IPS-NIHi11 (cell line): ENCODE measurements around the gene CWC22.
"Not testable (repeated sequence)": the region's sequence is repeated elsewhere in the genome, so short reads cannot be mapped to it uniquely, and the experiment has no call there.

Source experiments
- DNase-seq: peaks from one replicate; pipeline ENCODE4 v3.0.0; 2012; ENCODE audit warnings: mixed read lengths, low spot score

The CWC22 gene

DNA sequence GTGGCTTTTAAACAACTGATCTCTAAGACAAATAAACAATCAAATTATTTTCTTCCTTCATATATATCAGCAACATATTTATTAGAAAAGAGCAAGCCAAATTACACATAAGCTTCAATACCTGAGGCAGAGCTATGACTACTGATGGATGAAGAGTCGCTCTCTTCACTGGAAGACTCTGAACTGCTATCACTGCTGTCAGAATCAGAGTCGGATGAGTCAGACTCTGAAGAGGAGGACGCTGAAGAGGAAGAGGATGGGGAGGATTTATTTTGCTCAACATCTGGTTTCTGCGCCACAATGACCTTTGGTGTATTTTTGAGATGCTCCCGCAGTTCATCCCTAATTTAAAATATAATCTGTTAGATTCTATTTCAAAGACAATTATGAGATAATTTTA, 56.7 kb downstream of the CWC22 start:
- DNase-seq = no peak

DNA sequence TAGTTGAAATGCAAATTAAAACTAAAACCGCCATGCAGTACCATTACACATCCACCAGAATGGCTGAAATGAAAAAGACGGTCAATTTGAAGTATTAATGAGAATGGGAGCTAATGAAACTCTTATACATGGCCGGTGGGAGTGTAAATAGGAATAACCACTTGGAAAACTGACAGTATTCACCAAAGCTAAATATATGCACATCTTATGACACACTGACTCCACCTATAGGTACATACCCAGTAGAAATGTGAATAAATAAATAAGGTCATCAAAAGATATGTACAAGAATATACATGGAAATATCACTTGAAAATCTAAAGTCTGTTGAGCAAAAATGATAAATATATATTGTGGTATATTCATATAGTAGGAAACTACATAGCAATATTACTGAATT, 57.7 kb downstream of the CWC22 start:
- DNase-seq = no peak

DNA sequence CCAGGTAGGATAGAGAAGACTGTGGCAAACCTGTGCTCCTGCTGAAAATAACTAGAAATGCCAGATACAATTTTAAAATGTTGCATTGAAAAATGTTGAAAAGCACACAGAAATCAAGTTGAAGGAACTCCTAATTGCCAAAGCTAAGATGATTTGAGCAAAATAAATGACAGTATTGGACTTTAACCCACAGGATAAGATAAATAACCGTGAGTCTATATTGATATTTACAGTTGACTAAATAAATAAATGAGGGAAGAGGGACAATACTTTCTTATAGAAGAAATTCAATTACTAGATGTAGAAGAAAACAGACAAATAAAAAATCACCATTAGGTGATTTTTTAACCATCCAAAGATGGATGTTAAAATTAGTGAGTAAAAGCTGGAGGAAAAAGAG, 59.0 kb downstream of the CWC22 start:
- no peak for DNase-seq

DNA sequence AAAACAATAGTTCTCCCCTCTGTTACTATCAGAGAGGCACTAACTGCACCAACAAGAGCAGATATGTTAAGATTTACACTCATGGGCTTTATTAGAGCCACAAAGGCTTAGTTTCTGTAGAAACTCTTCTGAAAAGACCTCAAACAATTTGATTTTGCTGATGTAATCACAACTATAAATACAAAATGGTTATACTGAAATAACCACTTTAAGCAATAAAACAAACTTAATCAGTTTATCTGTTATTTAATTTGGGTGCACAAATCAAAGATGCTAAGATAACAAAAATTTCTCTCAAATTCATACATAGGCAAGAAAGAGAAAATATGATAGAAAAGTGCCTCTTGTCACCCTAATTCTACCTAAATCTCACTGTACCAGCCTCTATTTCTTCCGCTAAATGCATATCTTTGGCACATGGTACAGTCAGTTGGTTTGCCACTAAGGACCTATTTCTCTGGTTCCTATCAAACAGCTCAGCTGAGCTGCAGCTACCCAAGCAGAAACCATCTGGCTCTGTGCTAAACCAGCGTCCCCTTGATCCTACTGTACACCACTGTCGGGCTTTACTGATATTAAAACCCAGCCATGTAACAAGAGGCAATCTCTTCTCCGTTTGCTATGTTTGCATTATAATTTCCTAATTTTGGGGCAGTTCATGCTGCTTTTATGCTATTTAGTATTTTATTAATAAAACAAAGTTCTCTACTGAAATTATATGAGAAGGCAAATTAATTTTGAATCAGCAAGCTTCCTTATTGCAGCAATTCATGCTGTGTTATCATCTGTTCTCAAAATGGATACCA, 60.1 kb downstream of the CWC22 start:
- no peak for DNase-seq

DNA sequence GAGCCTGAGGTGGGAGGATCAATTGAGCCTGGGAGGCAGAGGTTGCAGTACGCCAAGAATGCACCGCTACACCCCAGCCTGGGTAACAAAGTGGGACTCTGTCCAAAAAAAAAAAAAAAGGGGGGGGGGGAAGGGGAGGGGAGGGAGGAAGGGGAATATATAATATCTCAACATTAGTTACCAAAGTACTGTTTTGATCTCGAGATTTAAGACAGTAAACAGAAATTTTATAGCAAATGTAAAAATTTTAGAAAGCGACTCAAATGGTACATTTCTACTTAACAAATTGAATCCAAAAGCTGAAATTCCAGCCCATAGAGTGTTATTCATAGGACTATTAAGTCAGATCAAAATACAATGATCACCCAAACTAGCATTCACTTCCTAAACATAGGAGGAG, 60.8 kb downstream of the CWC22 start:
- no peak for DNase-seq

DNA sequence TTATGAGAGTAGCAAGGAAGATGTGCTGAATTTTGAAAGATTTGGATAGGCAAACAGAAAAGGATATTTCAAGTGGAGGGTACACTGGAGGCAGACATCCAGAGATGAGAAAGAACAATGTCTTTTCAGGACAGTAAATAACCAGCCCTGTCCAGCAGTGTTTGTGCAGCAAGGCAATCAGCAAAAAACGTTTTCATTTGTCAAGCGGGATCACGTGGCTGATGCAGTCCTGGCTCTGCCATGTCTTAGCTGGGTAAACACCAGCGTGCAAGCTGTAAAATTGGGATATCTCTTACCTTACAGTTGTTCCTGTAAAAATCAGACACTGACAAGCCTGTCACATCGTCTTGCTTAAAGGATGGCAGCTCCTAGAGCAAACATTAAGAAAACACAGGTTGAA, 67.8 kb downstream of the CWC22 start:
- no peak for DNase-seq

DNA sequence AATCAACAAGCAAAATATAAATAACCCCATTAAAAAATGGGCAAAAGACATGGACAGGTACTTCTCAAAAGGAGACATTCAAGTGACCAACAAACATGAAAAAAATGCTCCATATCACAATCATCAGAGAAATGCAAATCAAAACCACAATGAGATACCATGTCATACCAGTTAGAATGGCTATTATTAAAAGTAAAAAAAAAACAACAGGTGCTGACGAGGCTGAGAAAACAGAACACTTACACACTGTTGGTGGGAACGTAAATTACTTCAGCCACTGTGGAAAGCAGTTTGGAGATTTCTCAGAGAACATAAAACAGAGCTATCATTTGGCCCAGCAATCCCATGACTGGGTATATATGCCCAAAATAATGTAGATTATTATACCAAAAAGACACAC, 69.1 kb downstream of the CWC22 start:
- no peak for DNase-seq

DNA sequence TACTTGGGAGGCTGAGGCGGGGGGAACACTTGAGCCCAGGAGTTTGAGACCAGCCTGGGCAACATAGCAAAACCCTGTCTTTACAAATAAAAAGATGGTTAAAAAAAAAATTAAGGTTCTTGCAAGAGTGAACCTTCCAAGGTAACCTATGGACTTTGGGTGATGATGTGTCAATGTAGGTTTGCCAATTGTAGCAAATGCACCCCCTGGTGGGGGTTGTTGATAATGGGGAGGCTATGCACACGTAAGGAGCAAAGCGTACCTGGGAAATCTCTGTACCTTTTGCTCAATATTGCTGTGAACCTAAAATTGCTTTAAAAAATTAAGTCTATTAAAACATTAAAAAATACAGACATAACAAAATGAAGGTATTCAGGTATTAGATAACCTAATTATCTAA, 70.4 kb downstream of the CWC22 start:
- peak; percentile 31 for DNase-seq

DNA sequence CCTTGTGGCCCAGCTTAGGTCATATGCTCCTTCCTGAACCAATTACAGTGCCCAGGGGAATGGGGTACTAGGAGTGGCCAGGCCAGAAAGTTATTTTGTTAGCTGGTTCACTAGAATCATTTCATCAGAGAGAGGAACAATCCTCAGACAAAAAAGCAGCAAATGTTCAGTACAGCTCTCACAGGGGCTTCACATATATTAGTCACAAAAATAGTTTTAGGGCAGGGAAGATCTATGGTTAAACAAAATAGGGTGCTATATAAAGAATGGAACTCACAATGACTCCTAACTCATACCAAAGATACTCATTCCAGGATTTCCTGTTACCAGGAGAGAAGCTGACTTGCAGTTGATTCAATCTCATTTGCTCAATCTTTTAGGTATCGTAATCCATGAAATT, 71.0 kb downstream of the CWC22 start:
- no peak for DNase-seq

DNA sequence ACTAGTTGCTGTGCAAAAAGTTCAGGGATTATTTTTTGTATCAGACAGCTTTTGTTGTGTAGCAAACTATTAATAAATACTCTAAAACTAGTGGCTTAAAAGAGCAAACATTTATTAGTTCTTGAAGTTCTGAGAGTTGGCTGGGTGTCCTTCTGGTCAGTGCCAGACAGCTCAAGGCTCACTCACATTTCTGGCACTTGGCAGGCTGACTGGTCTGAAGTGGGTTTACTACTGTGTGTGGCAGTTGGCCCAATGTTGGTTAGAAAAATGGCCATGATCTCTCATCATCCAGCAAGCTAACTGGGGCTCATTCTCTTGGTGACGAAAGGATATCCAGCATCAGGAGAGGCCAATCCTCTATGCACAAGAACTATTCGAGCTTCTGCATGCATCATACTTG, 74.3 kb downstream of the CWC22 start:
- no peak for DNase-seq

DNA sequence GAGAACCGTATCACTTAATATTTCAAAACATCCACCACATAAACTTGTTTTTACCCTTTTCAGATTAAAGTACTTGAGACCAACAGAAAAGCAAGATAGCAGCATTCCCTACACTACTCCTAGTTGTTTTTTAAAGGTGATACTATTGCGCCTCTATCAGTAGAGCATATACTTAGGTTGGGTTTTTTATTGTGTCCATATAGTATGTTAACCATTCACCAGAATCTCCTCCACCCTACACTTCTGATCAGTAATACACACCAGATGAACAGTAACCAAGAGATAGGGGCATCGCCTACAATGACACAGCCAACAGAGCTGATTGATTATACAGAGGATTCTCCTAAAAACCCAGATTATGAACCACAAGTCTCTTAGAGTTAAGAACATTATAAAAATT, 75.6 kb downstream of the CWC22 start:
- no peak for DNase-seq

DNA sequence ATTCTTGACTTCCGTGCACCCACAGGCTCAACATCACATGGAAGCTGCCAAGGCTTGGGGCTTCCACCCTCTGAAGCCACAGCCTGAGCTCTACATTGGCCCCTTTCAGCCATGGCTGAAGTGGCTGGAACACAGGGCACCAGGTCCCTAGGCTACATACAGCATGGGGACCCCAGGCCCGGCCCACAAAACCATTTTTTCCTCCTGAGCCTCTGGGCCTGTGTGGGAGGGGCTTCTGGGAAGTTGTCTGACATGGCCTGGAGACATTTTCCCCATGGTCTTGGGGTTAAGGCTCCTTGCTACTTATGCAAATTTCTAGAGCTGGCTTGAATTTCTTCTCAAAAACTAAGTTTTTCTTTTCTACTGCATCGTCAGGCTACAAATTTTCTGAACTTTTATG, 77.1 kb downstream of the CWC22 start:
- not testable (repeated sequence) for DNase-seq

DNA sequence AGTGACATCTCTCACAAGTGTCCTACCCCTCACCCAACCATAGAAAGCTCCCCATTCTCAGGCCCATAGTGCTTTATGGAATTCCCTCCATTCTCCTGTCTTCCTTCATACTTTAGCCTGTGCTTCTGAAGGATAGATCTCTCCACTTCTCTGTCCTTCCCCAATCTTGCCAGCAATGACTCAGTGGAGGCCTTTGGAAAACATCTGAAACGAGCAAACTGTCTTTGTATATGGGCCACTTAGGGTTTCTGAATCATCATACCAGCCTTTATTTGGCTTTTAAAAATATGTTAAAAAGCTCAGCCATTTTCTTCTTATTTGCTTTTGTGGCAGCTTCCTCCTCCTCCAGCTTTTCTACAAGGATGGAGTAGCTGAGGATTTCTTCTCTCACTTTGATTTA, 80.1 kb downstream of the CWC22 start:
- DNase-seq = no peak

DNA sequence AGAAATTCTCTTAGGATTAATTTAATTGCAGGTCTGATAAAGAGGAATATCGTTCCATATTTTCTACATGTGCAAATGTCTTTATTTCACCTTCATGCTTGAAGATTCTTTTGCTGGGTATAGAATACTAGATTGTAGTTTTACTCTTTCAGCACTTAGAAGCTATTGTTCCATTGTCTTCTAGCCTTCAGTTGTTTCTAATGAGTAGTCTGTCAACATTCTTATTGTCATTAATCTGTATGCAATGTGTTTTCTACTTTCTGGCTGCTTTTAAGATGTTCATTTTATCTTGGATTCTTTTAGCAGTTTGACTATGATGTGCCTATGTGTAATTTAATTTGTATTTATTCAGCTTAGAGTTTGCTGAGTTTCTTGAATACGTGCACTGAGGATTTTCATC, 81.4 kb downstream of the CWC22 start:
- no peak for DNase-seq

DNA sequence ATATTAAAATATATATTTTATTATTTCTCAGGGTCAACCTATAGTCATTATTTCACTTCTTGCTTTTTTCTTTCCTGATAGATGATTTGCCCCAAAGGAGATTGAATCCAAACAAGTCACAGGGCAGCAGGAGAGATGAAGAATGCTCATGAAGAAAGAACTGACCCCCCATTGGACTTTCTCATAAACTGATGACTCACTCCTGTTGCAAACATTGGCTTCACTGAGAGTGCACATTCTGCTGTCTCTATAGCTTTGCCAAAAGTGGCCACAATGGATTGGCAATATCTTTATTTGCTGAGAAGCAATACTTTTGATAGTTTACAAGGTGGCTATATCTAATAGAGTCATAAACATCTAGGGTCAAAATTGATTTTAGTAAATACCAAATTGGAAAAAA, 89.8 kb downstream of the CWC22 start:
- DNase-seq = no peak

DNA sequence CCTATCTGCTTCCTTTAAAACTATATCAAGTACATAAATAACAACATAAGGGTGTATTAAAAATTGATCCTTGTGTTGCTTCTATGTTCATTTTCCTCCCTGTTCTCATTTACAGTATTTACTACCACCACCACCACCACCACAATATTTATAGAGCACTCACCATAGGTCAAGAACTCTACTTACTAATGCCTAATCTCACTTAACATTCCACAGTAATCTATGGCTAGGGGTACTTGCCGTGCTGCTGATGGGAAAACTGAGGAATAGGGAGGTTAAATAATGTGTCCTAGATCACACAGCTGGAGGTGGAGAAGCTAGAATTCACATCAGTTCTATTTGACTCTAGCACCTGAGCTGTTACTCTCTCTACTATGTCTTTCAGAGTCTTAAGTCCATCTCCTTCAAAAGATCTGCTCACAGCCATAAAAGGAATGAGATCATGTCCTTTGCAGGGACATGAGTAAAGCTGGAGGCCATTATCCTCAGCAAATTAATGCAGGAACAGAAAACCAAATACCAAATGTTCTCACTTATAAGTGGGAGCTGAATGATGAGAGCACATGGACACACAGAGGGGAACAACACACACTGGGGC, 91.6 kb downstream of the CWC22 start:
- no peak for DNase-seq

DNA sequence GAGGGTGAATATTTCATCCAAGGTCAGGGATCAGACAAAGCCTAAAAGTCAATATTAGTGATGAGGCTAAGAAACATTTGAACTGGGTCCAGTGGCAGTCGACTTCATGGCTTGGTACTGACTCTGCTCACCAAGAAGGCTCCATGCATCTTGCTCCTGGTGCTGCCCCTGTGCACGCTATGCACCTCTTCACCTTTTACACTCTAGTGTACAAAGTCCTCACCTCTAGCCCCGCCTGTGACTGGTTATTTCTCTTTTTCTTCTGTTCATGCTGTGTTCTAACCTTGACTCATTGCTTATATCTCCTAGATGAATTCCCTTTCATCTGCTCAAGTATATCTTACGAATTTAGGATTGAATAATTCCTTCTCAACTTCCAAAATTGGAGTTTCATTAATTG, 93.3 kb downstream of the CWC22 start:
- DNase-seq = no peak

DNA sequence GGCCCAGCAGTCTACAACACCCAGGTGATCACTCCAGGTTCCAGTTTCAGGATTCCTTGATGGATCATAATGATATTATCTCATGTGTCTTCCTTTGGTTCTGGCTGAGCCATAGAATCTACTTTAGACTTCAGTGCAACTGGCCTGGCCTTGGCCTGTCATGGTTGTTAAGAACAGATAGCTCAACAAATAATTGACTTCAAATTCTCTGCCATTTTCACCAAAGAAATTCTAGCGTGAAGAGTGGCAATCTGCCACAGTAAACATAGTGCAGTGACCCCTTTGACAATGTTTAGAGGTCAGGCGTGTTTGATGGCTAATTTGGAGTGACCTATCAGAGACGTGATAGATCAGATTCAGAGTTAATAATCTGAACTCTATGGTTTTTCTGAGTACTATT, 95.5 kb downstream of the CWC22 start:
- no peak for DNase-seq

DNA sequence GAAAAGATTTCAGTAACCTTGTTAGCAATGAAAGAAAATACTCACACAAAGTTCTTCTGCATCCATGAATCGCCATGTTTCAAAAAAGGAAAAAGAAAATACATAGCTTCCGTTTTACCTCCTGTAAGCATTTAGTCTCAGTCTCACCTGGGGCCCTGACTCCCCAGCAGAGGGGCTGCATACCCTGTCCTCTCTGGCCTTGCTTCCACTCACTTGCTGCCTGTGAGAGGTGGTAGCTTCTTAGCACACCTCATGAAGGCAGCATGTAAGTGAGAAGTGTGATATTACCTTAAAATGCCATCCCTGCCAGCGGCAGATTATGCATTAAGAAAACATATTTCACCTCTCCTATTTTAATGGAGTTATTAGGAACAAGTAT, 96.4 kb downstream of the CWC22 start:
- no peak for DNase-seq

DNA sequence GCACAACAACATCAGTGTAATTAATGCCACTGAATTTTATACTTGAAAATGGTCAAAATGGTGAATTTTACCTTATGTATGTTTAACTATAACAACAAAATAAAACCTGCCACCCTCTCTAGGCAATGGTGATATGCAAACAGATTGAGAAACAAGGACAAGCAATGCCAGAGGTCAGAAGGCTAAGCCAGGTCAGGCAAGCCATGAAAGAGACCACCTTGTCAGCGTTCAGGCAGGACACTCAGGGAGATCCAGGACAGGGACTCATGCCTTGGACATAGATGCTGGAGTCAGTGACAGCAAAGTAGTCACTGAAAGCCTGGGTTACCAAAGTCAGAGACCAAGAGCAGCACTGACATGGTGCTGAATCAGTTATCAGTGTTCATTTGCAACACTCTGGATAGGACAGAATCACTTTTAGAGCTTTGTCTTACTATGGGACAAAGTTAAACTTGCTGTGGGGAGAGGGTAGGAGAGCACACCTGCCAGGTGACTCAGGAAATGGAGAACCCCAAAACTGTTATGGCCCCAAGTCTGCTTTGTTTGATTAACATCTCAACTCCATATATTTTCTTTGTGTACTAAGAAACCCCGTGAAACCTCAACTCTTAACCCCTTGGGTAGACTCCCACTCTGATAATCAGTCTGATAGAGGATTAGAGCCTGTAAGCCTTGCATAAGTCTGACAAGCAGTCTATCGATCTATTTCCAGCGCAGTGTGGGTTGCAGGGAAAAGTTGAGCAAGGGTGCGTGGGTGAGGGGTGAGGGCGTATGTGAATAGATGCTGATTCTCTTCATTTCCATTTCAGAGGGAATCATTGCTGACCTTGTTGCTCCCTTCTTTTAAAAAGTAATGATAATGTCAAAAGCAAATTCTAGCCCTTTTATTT, 97.0 kb downstream of the CWC22 start:
- no peak for DNase-seq

DNA sequence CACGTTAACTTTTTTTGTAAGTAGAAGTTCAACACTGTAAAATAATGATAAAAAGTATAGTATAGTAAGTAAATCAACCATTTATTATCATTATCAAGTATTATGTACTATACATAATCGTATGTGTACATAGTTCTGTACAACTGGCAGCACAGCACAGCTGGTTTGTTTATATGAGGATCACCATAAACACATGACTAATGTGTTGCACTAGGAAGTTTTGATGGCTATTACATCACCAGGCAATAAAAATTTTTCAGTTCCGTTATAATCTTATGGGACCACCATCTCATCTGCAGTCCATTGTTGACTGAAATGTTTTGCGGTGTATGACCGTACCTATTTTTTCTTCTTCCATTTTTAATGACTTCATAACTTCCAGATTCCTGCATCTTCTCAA, 106.4 kb downstream of the CWC22 start:
- DNase-seq = no peak

DNA sequence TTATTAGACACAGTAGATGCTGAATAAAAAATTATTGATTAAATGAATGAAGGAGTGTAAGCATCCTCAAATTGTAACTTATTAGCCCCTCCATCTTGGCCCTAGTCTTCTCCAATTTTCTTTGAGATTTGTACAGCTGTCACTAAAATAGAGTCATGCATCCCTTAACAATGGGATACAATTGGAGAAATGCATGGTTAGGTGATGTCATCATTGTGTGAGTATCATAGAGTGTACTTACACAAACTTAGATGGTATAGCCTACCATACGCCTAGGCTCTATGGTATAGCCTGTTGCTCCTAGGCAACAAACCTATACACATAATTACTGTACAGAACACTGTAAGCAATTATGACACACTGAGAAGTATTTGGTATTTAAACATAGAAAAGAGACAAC, 107.4 kb downstream of the CWC22 start:
- no peak for DNase-seq

DNA sequence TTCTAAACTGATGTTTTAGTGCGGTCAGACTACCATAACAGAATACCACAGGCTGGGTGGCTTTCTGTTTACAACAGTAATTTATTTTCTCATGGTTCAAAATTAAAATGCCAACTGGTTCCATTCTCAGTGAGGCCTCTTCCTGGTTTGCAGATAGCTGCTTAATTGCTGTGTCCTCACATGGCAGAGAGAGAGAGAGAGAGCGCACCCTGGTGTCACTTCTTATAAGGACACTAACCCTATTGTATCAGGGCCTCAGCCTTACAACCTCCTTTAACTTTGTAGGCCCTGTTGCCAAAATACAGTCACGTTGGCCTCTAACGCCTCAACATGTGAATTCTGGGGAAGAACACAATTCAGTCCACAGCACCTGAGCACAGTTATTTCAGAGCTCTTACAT, 108.2 kb downstream of the CWC22 start:
- DNase-seq = peak; percentile 31
